Choroid plexus epithelial cell (primary cell): ENCODE measurements around the gene MAFF.

Experiments used
- DNase-seq: peaks from one replicate; pipeline ENCODE4 v3.0.0-alpha.2; 2010; ENCODE audit warnings: low read depth
- H3K4me3 ChIP-seq: 2 replicates; pipeline ENCODE4 v1.5.1; 2011; ENCODE audit warnings: low read depth, mild to moderate bottlenecking, control low read depth, low read length, moderate library complexity
- TF ChIP-seq, protein P1 (sequence below): conservative IDR thresholded peaks from 2 replicates; pipeline ENCODE4 v1.5.1; 2011; ENCODE audit warnings: low read depth, mild to moderate bottlenecking, control low read depth, inconsistent platforms, low read length, moderate library complexity

MAFF gene

DNA sequence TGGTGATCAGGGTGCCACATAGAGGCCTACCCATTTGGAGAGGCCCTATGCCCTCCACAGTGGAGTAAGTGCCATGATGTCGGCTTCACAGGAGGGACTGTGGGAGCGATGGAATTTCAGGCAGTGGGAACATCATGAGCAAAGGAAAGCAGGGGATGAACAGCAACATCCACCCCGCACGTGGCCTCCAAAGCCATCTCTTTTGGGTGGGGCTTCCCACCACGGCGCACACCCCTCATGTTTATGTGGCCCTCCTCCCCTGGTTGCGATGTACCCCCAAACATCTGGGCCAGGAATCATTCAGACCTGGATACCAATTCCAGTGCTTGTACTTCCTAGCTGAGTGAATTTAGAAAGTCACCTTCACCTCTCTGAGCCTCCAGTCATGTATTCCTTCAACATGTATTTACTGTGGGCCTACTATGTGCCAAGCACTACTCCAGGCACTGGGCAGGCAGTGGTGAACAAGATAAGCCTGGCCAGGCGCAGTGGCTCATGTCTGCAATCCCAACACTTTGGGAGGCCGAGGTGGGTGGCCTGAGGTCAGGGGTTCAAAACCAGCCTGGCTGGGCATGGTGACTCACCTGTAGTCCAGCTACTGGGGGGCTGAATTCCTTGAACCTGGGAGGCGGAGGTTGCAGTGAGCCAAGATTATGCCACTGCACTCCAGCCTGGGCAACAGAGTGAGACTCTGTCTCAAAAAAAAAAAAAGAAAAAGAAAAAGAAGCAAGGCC lies 1.8 kb upstream of the MAFF start:
- DNase-seq, result no peak
- TF ChIP-seq, protein P1, sequence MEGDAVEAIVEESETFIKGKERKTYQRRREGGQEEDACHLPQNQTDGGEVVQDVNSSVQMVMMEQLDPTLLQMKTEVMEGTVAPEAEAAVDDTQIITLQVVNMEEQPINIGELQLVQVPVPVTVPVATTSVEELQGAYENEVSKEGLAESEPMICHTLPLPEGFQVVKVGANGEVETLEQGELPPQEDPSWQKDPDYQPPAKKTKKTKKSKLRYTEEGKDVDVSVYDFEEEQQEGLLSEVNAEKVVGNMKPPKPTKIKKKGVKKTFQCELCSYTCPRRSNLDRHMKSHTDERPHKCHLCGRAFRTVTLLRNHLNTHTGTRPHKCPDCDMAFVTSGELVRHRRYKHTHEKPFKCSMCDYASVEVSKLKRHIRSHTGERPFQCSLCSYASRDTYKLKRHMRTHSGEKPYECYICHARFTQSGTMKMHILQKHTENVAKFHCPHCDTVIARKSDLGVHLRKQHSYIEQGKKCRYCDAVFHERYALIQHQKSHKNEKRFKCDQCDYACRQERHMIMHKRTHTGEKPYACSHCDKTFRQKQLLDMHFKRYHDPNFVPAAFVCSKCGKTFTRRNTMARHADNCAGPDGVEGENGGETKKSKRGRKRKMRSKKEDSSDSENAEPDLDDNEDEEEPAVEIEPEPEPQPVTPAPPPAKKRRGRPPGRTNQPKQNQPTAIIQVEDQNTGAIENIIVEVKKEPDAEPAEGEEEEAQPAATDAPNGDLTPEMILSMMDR, result no peak
- H3K4me3 ChIP-seq, result no peak overlapping the region

DNA sequence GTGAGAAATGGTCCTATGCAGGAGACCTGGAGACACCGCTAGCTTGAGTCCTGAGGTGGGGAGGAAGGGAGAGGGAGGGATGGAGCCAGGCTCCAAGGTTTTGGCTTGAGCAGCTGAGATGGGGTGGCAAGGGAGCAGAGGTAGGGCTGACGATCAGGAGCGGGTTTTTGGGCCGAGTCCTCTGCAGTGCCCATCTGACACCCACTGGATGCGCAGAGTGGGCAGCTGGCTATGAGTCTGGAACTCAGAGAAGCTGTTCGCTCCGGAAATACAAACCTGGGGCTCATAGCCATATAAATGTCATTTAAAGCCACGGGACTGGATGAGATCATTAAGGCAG lies 453 bp upstream of the MAFF start:
- peak overlapping the region; percentile 52 for H3K4me3 ChIP-seq
- TF ChIP-seq, protein P1, result no peak

DNA sequence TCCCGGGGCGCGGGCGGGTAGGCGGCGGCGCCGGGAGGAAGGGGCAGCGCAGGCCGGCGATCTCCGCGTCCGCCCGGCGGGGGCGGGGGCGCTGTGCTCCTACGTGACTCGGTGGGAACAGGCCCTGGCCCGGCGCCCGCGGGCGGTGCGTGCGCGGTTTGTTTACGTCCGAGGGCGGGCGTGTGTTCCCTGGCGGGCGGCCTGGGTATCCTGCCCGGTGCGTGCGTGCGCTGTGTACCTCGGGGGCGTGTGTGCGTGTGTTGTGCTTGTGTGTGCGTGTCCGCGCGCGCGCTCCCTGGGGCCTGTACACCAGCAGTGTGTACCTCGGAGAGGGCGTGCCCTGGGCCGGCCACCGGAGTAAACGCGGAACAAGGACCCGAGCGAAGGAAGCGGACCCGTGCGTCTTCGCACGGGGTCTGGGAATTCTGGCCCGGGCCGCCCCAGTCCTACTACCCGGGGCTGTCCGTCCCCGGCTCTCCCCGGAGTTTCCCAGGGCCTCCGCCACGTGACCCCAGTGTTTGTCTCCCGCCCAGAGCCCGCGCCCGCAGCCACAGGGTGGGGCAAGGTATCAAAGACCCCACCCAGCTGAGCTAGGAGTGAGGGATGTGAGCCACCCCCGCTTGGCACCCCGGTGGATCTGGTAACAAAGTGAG lies 769 bp downstream of the MAFF start:
- DNase-seq, result peak; percentile 90
- TF ChIP-seq, protein P1, result no peak
- H3K4me3 ChIP-seq, result peak overlapping the region; percentile 79

More for the DNA sequence above, 453 bp upstream of the MAFF start:
- no peak for DNase-seq

DNA sequence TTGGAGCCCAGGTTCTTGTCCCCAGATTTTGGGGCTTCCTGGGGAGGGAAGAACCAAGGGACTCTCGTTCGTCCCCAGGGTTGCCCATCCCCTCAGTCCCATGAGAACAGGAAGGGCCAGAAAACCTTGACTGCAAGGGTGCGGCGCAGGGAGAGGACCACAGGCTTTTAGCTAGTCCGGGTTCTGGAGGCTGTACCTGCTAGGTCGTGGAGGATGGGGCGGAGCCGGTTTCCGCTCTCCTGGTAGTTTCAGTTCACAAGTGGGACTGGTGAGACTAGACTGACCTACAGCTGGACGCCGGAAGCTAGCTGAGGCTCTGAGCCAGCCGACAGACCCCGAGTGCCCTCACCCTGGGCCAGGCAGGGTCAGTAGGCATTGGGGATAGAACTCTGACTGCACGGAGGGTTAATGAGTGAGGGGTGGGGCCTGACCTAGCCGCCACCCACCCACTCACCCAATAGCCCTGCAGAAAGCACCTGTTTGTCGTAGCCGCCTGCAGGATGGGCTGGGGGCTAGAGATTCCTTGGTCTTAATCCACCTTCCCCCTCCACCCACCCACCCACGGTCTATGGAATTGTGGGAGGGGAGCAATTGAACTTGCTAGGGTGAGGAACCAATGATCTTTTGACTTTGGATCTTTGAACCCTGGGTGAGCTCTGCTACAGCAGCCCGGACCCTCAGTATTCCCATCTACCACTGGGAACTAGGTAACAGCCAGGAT lies 1.5 kb downstream of the MAFF start:
- peak; percentile 60 for DNase-seq
- TF ChIP-seq, protein P1, result no peak
- peak overlapping the region; percentile 79 for H3K4me3 ChIP-seq

DNA sequence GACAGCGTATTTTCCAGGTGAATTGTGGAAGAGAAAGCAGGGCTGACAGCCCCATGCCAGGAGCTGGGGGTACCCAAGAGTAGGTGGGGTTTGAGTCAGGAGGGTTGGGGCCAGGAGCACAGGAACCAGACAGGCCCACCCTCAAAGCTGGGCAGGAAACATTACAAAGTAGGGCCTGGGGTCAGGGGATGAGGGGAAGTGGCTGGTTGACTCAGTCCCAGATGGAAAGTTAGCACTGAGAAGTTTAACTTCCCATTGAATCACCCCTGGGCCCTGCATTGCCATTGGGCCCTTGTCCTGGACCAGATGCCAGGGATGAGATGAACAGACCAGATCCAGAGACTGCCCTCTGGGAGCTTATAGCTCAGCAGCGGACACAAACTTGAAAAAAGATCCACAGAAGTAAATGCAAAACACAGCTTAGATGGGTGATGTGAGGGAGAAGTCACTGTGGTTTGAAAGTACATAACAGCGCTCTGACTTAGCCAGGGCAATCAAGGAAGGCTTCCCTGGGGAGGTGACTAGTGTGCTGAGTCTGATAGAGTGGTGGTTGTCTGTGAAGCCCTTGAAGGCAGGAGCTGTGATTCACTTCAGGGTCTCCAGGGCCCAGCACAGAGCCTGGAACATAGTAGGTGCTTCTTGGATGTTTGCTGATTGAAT lies 2.2 kb downstream of the MAFF start:
- no peak overlapping the region for H3K4me3 ChIP-seq
- TF ChIP-seq, protein P1, result no peak
- DNase-seq, result no peak

DNA sequence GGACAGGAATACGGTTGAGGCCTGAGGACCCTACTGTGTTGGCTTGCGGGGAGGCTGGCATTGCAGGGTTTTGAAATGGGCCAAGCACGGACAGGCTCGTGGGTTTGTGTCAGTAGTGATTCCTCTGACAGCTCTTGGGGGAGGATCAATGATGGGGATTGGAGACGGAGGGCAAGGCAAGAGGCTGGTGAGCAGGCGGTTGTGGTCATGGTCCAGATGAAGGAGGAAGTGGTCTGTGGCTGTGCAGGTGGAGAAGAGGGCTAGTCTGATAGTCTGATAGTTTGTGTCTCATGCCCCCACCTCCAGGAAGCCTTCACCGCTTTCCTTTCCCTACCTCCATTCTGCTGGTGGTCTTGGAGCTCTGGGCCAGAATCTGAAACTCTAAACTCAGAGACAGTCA lies 3.0 kb downstream of the MAFF start:
- no peak overlapping the region for H3K4me3 ChIP-seq
- TF ChIP-seq, protein P1, result no peak
- no peak for DNase-seq
